ENCODE measurements around the gene NDUFV2. TPM values are rescaled to one million over a fixed set of nuclear protein-coding genes. Genes with fewer than 3 reads are reported as not detected.
"Not testable (repeated sequence)": the region's sequence is repeated elsewhere in the genome, so short reads cannot be mapped to it uniquely, and the experiment has no call there.

Gene NDUFV2
- total RNA-seq, 1 experiment from 2014 or later: 220 TPM

DNA sequence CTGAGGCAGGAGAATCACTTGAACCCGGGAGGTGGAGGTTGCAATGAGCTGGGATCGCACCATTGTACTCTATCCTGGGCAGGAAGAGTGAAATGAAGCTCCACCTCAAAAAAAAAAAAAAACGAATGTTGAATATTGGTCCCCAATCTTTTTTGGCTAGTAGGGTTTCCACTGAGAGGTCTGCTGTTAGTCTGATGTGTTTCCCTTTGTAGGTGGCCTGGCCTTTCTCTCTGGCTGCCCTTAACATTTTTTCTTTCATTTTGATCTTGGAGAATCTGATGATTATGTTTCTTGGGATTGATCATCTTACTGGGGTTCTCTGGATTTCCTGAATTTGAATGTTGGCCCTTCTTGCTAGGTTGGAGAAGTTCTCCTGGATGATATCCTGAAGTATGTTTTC, 69.4 kb downstream of the NDUFV2 start:
- H3K27me3 ChIP-seq (ENCODE audit: control insufficient read depth, insufficient read depth, low read length); H3K36me3 ChIP-seq (replicated peaks; ENCODE audit: control insufficient read depth, insufficient read depth, low read length); DNase-seq; H3K4me3 ChIP-seq (ENCODE audit: insufficient read depth, low read depth, low read length): not testable (repeated sequence)

GRCh38 chr18:9172506-9173127, 70.1 kb downstream of the NDUFV2 start:
- Histone ChIP-seq H3K27me3 (ENCODE audit: control insufficient read depth, insufficient read depth, low read length) (no peaks in the 10 kb centered on the region), H3K36me3 (replicated peaks; ENCODE audit: control insufficient read depth, insufficient read depth, low read length) (no peaks in the 10 kb centered on the region), H3K4me3 (ENCODE audit: insufficient read depth, low read depth, low read length) (no peak overlapping the region)
- no peak for DNase-seq

DNA sequence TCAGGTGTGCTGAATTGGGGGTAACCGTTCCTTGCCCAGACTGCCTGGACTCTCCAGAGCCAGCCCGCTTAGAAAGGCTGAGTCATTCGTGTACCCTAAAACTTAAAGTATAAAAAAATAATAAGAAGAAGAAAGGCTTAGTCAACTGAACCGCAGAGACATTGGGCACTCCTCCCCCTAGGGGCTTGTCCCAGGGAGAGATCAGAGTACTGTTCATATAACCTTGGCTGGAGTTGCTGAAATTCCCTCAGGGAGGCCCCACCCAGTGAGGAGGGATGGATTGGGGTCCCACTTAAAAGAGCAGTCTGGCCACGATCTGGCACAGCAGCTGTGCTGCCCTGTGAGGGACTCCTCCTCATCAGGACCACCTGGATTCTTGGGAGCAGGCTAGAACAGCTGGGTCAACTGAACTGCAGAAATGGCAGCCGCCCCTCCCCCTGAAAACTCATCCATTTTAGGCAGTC, 71.3 kb downstream of the NDUFV2 start:
- Histone ChIP-seq H3K4me3 (ENCODE audit: insufficient read depth, low read depth, low read length) (no peak overlapping the region), H3K36me3 (replicated peaks; ENCODE audit: control insufficient read depth, insufficient read depth, low read length) (no peaks in the 10 kb centered on the region), H3K27me3 (ENCODE audit: control insufficient read depth, insufficient read depth, low read length) (no peaks in the 10 kb centered on the region)
- no peak for DNase-seq

DNA sequence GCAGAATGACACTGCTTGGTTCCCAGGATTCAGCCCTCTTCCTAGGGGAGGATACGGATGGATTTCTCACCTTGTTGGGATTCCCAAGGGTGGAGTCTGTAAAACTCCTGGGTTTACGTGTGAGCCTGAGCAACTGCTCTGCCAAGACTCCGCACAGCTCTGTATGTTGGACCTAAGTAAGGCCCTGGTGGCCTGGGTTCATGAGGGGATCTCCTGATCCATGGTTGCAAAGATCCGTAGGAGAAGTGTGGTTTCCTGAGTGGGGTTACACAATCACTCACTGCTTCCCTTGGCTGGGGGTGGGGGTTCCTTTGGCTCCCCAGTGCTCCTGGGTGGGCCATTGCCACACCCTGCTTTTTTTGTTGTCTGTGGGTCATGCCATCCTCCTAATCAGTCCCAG, 71.8 kb downstream of the NDUFV2 start:
- Histone ChIP-seq H3K4me3 (ENCODE audit: insufficient read depth, low read depth, low read length) (no peak overlapping the region), H3K36me3 (replicated peaks; ENCODE audit: control insufficient read depth, insufficient read depth, low read length) (no peaks in the 10 kb centered on the region), H3K27me3 (ENCODE audit: control insufficient read depth, insufficient read depth, low read length) (no peaks in the 10 kb centered on the region)
- DNase-seq: no peak

GRCh38 chr18:9175115-9175514, 72.6 kb downstream of the NDUFV2 start:
- Histone ChIP-seq H3K36me3 (replicated peaks; ENCODE audit: control insufficient read depth, insufficient read depth, low read length) (no peaks in the 10 kb centered on the region), H3K4me3 (ENCODE audit: insufficient read depth, low read depth, low read length) (no peak overlapping the region), H3K27me3 (ENCODE audit: control insufficient read depth, insufficient read depth, low read length) (no peaks in the 10 kb centered on the region)
- no peak for DNase-seq

GRCh38 chr18:9177031-9177430, 74.5 kb downstream of the NDUFV2 start:
- Histone ChIP-seq H3K4me3 (ENCODE audit: insufficient read depth, low read depth, low read length) (no peak overlapping the region), H3K27me3 (ENCODE audit: control insufficient read depth, insufficient read depth, low read length) (no peaks in the 10 kb centered on the region), H3K36me3 (replicated peaks; ENCODE audit: control insufficient read depth, insufficient read depth, low read length) (no peaks in the 10 kb centered on the region)
- no peak for DNase-seq

GRCh38 chr18:9177466-9177865, 75.0 kb downstream of the NDUFV2 start:
- Histone ChIP-seq H3K27me3 (ENCODE audit: control insufficient read depth, insufficient read depth, low read length) (no peaks in the 10 kb centered on the region), H3K36me3 (replicated peaks; ENCODE audit: control insufficient read depth, insufficient read depth, low read length) (no peaks in the 10 kb centered on the region), H3K4me3 (ENCODE audit: insufficient read depth, low read depth, low read length) (no peak overlapping the region)
- DNase-seq: no peak

DNA sequence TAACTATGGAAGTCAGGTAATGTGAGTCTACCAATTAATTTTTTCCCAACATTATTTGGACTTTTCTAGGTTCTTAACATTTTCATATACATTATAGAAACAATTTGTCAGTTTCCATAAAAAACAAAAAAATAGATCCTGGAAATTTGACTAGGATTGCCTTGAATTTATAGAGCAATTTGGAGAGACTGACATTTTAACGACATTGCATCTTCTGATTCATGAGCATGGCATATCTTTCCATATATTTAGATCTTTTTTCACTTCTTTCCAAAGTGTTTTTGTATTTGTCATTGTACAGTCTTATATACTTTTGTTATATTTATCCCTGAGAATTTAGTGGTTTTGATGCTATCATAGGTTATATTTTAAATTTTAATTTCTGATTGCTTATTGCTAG, 76.1 kb downstream of the NDUFV2 start:
- Histone ChIP-seq H3K36me3 (replicated peaks; ENCODE audit: control insufficient read depth, insufficient read depth, low read length) (no peaks in the 10 kb centered on the region), H3K4me3 (ENCODE audit: insufficient read depth, low read depth, low read length) (no peak overlapping the region), H3K27me3 (ENCODE audit: control insufficient read depth, insufficient read depth, low read length) (no peaks in the 10 kb centered on the region)
- DNase-seq: no peak

- Histone ChIP-seq H3K36me3 (replicated peaks; ENCODE audit: control insufficient read depth, insufficient read depth, low read length) (no peaks in the 10 kb centered on the region), H3K4me3 (ENCODE audit: insufficient read depth, low read depth, low read length) (no peak overlapping the region), H3K27me3 (ENCODE audit: control insufficient read depth, insufficient read depth, low read length) (no peaks in the 10 kb centered on the region)
- no peak for DNase-seq
These were observed 78.8 kb downstream of the NDUFV2 start for GRCh38 chr18:9181275-9181674.

DNA sequence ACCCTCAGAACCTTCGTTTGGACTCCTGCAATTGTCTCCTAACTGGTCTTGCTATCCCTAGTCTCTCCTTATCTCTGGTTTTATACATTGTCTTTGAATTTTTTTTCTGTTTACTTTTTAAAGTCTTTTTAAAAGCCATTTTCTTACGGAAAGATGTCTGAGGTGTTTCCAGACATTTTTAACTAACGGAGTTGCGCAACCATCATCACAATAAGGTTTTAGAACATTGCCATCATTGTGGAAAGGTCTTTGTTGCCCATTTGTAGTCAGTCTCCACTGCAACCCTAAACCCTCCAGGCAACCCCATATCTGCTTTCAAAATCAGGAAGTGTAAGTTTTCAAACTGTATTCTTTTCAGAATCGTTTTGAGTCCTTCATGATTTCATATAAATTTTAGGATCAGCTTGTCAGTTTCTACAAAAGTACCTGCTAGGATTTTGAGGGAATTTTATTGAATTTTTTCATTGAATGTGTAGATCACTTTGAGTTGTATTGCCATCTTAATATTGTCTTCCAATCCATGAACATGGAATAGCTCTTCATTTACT, 80.4 kb downstream of the NDUFV2 start:
- H3K27me3 ChIP-seq (ENCODE audit: control insufficient read depth, insufficient read depth, low read length): no peaks in the 10 kb centered on the region

More for the DNA sequence above, 80.4 kb downstream of the NDUFV2 start:
- DNase-seq: no peak
- Histone ChIP-seq H3K36me3 (replicated peaks; ENCODE audit: control insufficient read depth, insufficient read depth, low read length) (no peaks in the 10 kb centered on the region), H3K4me3 (ENCODE audit: insufficient read depth, low read depth, low read length) (no peak overlapping the region)

Other genes with a start within 250 kb of the NDUFV2 start
- gene ANKRD12, start 34.1 kb downstream of the NDUFV2 start, total RNA-seq (2014; rRNA removed; shearing (Covaris generic)): 3.2 and 11.3 TPM in 2 replicates
- 15.1 and 16.8 TPM in 2 replicates for gene TWSG1, start 232.1 kb downstream of the NDUFV2 start, total RNA-seq (2014; rRNA removed; shearing (Covaris generic))